NCI-H2107 treated with DMSO at 0.1 percent for 48 hours (cell line): ENCODE data around the gene BRI3.

Experiments
- DNase-seq: peaks from one replicate; lab custom pipeline; 2025; ENCODE audit not compliant: unreplicated experiment; lab: John Stamatoyannopoulos, UW

BRI3 gene

GRCh38 chr7:98252425-98253054, 28.9 kb upstream of the BRI3 start:
- no peak for DNase-seq

GRCh38 chr7:98254516-98254915, 27.0 kb upstream of the BRI3 start:
- no peak for DNase-seq

- DNase-seq: no peak
These were observed 26.4 kb upstream of the BRI3 start for GRCh38 chr7:98254951-98255610.

- no peak for DNase-seq
These were observed 25.1 kb upstream of the BRI3 start for GRCh38 chr7:98256431-98256830.

GRCh38 chr7:98257701-98258100, 23.8 kb upstream of the BRI3 start:
- DNase-seq: no peak

- no peak for DNase-seq
These were observed 15.6 kb upstream of the BRI3 start for GRCh38 chr7:98265841-98266271.

- DNase-seq: no peak
These were observed 14.6 kb upstream of the BRI3 start for GRCh38 chr7:98266840-98267239.

GRCh38 chr7:98267303-98267702, 14.2 kb upstream of the BRI3 start:
- no peak for DNase-seq

- no peak for DNase-seq
These were observed 5.2 kb upstream of the BRI3 start for GRCh38 chr7:98276241-98276761.

GRCh38 chr7:98278408-98278807, 3.1 kb upstream of the BRI3 start:
- DNase-seq: peak; percentile 16

GRCh38 chr7:98278936-98279335, 2.5 kb upstream of the BRI3 start:
- DNase-seq: peak; percentile 42

- no peak for DNase-seq
These were observed 1.2 kb upstream of the BRI3 start for GRCh38 chr7:98280296-98280695.

GRCh38 chr7:98281757-98282606, 496 bp downstream of the BRI3 start:
- no peak for DNase-seq

GRCh38 chr7:98282703-98283102, 1.2 kb downstream of the BRI3 start:
- no peak for DNase-seq

GRCh38 chr7:98283127-98283886, 1.8 kb downstream of the BRI3 start:
- no peak for DNase-seq

GRCh38 chr7:98283887-98284222, 2.4 kb downstream of the BRI3 start:
- DNase-seq: no peak

GRCh38 chr7:98284335-98285036, 3.0 kb downstream of the BRI3 start:
- no peak for DNase-seq

- DNase-seq: no peak
These were observed 3.9 kb downstream of the BRI3 start for GRCh38 chr7:98285157-98286092.

GRCh38 chr7:98286093-98286539, 4.6 kb downstream of the BRI3 start:
- DNase-seq: no peak
